Endothelial cell of umbilical vein (primary cell): Measurements from ENCODE around the gene GPR158. TPM values are rescaled to one million over a fixed set of nuclear protein-coding genes. Genes with fewer than 3 reads are reported as not detected.

Experiments used
- BruUV-seq: library from RNA; stranded (reverse); fragments of 400-500 nt; replicated peaks from 2 replicates; lab custom pipeline; 2021; lab: Mats Ljungman, UMichigan
- CTCF ChIA-PET: fragments of 300-600, 350-600 bp; sonication (Branson Sonifier 250); formaldehyde crosslinking; loops from one replicate; lab custom pipeline; 2021; ENCODE audit warnings: antibody characterized with exemption, inconsistent platforms; lab: Charles Lee
- POLR2A ChIA-PET: fragments of 300-600, 350-600 bp; sonication (Branson Sonifier 250); formaldehyde crosslinking; loops from one replicate; lab custom pipeline; 2021; ENCODE audit warnings: antibody characterized with exemption, inconsistent platforms; lab: Charles Lee
- DNase-seq: peaks from one replicate; pipeline ENCODE4 v3.0.0-alpha.2; 2011; ENCODE audit warnings: low read depth, low spot score
- FAIRE-seq: peaks from 2 replicates; lab custom pipeline; 2011; peaks lifted over from hg19 to GRCh38; lab: Jason Lieb, UNC
- H2AFZ ChIP-seq: 2 replicates; pipeline ENCODE4 v1.6.0; 2012; ENCODE audit warnings: low read depth, low read length, control low read depth, inconsistent platforms
- H3K27ac ChIP-seq: 2 replicates; pipeline ENCODE4 v1.5.1; 2011; ENCODE audit warnings: low read depth, mild to moderate bottlenecking, control low read depth, low read length, moderate library complexity; ENCODE audit not compliant: insufficient read depth
- H3K27me3 ChIP-seq, 2 experiments: 2 replicates each; pipeline versions ENCODE4 v1.6.0 to v1.6.1; 2011; ENCODE audit warnings: low read length in 2 of 2, mixed read lengths in 1 of 2; ENCODE audit not compliant: control insufficient read depth in 2 of 2, insufficient read depth in 2 of 2
- H3K36me3 ChIP-seq, 2 experiments: 2 replicates in 1 of 2; 3 replicates in 1 of 2; pipeline ENCODE4 v1.5.1; 2011; ENCODE audit warnings: low read length in 2 of 2, mild to moderate bottlenecking in 1 of 2, moderate library complexity in 1 of 2; ENCODE audit not compliant: control insufficient read depth in 2 of 2, insufficient read depth in 2 of 2; ENCODE audit errors: extremely low read depth in 1 of 2
- H3K4me1 ChIP-seq: 3 replicates; pipeline ENCODE4 v1.5.1; 2011; ENCODE audit warnings: mild to moderate bottlenecking, low read length; ENCODE audit not compliant: control insufficient read depth, insufficient read depth; ENCODE audit errors: extremely low read depth
- H3K4me2 ChIP-seq: 2 replicates; pipeline ENCODE4 v1.6.1; 2011; ENCODE audit warnings: low read length, control low read depth, mixed read lengths; ENCODE audit not compliant: insufficient read depth
- H3K4me3 ChIP-seq, 3 experiments: fragments of 200-600 bp in 1 of 3; sonication (generic), shearing (Covaris generic) in 1 of 3; replicated peaks in 1 of 3; 2 replicates each; pipeline ENCODE4 v1.5.1; 2011 to 2016; ENCODE audit warnings: control low read depth in 3 of 3, low read length in 3 of 3, mild to moderate bottlenecking in 2 of 3, inconsistent platforms in 1 of 3, low read depth in 1 of 3, moderate library complexity in 1 of 3; ENCODE audit not compliant: insufficient read depth in 1 of 3
- H3K79me2 ChIP-seq: 2 replicates; pipeline ENCODE4 v1.6.0; 2012; ENCODE audit warnings: low read length, inconsistent platforms; ENCODE audit not compliant: control insufficient read depth, insufficient read depth
- H3K9ac ChIP-seq: replicated peaks from 2 replicates; pipeline ENCODE3; 2011; ENCODE audit warnings: low read length, control low read depth; ENCODE audit not compliant: insufficient read depth; ENCODE audit errors: extremely low read depth
- H3K9me1 ChIP-seq: replicated peaks from 3 replicates; pipeline ENCODE4 v1.6.0; 2011; ENCODE audit warnings: mild to moderate bottlenecking, low read length; ENCODE audit not compliant: control insufficient read depth, insufficient read depth; ENCODE audit errors: extremely low read depth
- H3K9me3 ChIP-seq: replicated peaks from 2 replicates; pipeline ENCODE4 v1.5.1; 2012; ENCODE audit warnings: low read length, inconsistent platforms; ENCODE audit not compliant: control insufficient read depth, insufficient read depth
- H4K20me1 ChIP-seq: replicated peaks from 2 replicates; pipeline ENCODE3; 2011; ENCODE audit warnings: mild to moderate bottlenecking, low read length; ENCODE audit not compliant: control insufficient read depth, insufficient read depth; ENCODE audit errors: extremely low read depth
- CTCF ChIP-seq, 2 donors: IDR thresholded peaks; 1 replicate in 1 of 2; 2 replicates in 1 of 2; pipeline ENCODE4 v1.5.1; 2011; ENCODE audit warnings: low read length in 2 of 2, mild to moderate bottlenecking in 2 of 2, moderate library complexity in 2 of 2, control low read depth in 1 of 2, inconsistent platforms in 1 of 2, low read depth in 1 of 2; ENCODE audit not compliant: insufficient read depth in 1 of 2; ENCODE audit errors: extremely low read depth in 1 of 2
- EZH2 ChIP-seq: IDR thresholded peaks from 2 replicates; pipeline ENCODE4 v1.6.1; 2012; ENCODE audit warnings: borderline replicate concordance, low read depth, mild to moderate bottlenecking, moderate library complexity, low read length, inconsistent platforms; ENCODE audit not compliant: severe bottlenecking
- FOS ChIP-seq: IDR thresholded peaks from 2 replicates; pipeline ENCODE4 v1.6.1; 2011; ENCODE audit warnings: mild to moderate bottlenecking, low read length, moderate library complexity, borderline replicate concordance; ENCODE audit not compliant: insufficient read depth
- GATA2 ChIP-seq: IDR thresholded peaks from 2 replicates; pipeline ENCODE4 v1.7.0; 2011; ENCODE audit warnings: low read depth, mild to moderate bottlenecking, moderate library complexity, mixed read lengths, low read length; ENCODE audit not compliant: insufficient read length, insufficient read depth
- JUN ChIP-seq: IDR thresholded peaks from 2 replicates; pipeline ENCODE4 v1.6.1; 2011; ENCODE audit warnings: borderline replicate concordance, low read depth; ENCODE audit not compliant: insufficient read length, insufficient read depth
- MAX ChIP-seq: IDR thresholded peaks from 2 replicates; pipeline ENCODE4 v1.6.1; 2011; ENCODE audit not compliant: insufficient read depth, insufficient read length
- MYC ChIP-seq: IDR thresholded peaks from one replicate; pipeline ENCODE4 v1.6.1; 2011; ENCODE audit warnings: mild to moderate bottlenecking, low read depth, low read length
- POLR2A ChIP-seq: IDR thresholded peaks from 2 replicates; pipeline ENCODE4 v1.6.1; 2012; ENCODE audit warnings: low read depth, mild to moderate bottlenecking, control low read depth, low read length
- POLR2AphosphoS5 ChIP-seq: IDR thresholded peaks from 2 replicates; pipeline ENCODE4 v1.6.1; 2012; ENCODE audit warnings: low read depth, mild to moderate bottlenecking, control low read depth, low read length, moderate library complexity; ENCODE audit not compliant: insufficient read depth
- dilution Hi-C: fragments of 300-500 bp; cut with MboI; formaldehyde crosslinking; loops from one replicate; pipeline ENCODE4 v1.15.0; 2019; ENCODE audit warnings: low sequenced_read_pairs; ENCODE audit not compliant: extremely low pct_ligation_motif_present
- intact Hi-C: fragments of 100-400 bp; cut with micrococcal nuclease; formaldehyde crosslinking; loops from one replicate; pipeline ENCODE4 v1.10.0; 2022
- polyA plus RNA-seq, 4 experiments: library from polyadenylated mRNA; depleted of rRNA in 3 of 4; stranded (reverse) in 3 of 4; unstranded in 1 of 4; fragments of >200 nt; gene quantifications; 2 replicates each; pipeline versions ENCODE4 v1.2.1 to v1.2.3, GENCODE V29; 2011 to 2012; ENCODE audit warnings: missing spikeins in 1 of 4
- total RNA-seq: library from RNA; stranded (reverse); gene quantifications from 2 replicates; pipeline ENCODE4 v1.2.3, GENCODE V29; 2021

GPR158 gene
- total and polyA plus RNA-seq, 2 donors (not counting 3 experiments of a cell fraction or from before 2014, with no cell fraction given) = not detected

- H3K27me3 ChIP-seq = no peaks in the 10 kb centered on the region
- BruUV-seq = no TSS peak
- H3K9me3 ChIP-seq = no peaks in the 10 kb centered on the region
- no peak overlapping the region for H3K27ac ChIP-seq
- H3K4me1 ChIP-seq = no peaks in the 10 kb centered on the region
- H3K9me1 ChIP-seq = no peaks in the 10 kb centered on the region
- no peak overlapping the region for H3K4me2 ChIP-seq
- no peak overlapping the region for H2AFZ ChIP-seq
- FAIRE-seq (no peak), DNase-seq (no peak)
- ChIA-PET POLR2A (no interaction called here), CTCF (interaction anchor here (3.1 kb wide), 1 partner anchor 9 kb away, joined by 8 read pairs; no protein-coding TSS in a partner anchor)
- no peaks in the 10 kb centered on the region for H3K36me3 ChIP-seq
- intact Hi-C loops (no loop called here), dilution Hi-C loops (no loop called here)
- TF ChIP-seq CTCF (IDR thresholded peaks at IDR 0.05; ENCODE audit: extremely low read depth in 1 of 2, insufficient read depth in 1 of 2, low read depth in 1 of 2, low read length in 2 of 2) = no peak
- no peak for TF ChIP-seq MAX
- no peak for TF ChIP-seq MYC
- no peak for TF ChIP-seq POLR2A
- no peak for TF ChIP-seq FOS
- no peak for TF ChIP-seq JUN
- no peak for TF ChIP-seq EZH2
- no peak for TF ChIP-seq GATA2
- no peak for TF ChIP-seq POLR2AphosphoS5
- no peak overlapping the region for H3K9ac ChIP-seq
- no peaks in the 10 kb centered on the region for H3K79me2 ChIP-seq
- H3K4me3 ChIP-seq = no peak overlapping the region
- H4K20me1 ChIP-seq = no peaks in the 10 kb centered on the region
Measured at GRCh38 chr10:25501912-25502311, 327.1 kb downstream of the GPR158 start.
